H1 (cell line): ENCODE measurements around the gene PNPLA3. TPM values are rescaled to one million over a fixed set of nuclear protein-coding genes. Genes with fewer than 3 reads are reported as not detected.

Experiments used
- CTCF ChIA-PET: fragments of 300-600 bp; sonication (Branson Sonifier 250); formaldehyde crosslinking; loops from one replicate; lab custom pipeline; 2021; ENCODE audit not compliant: partially characterized antibody; lab: Charles Lee
- POLR2A ChIA-PET: fragments of 300-600 bp; sonication (Branson Sonifier 250); formaldehyde crosslinking; loops from one replicate; lab custom pipeline; 2021; ENCODE audit warnings: inconsistent platforms; ENCODE audit not compliant: partially characterized antibody; lab: Charles Lee
- DNase-seq, 2 experiments: peaks; one replicate each; pipeline versions ENCODE4 v3.0.0 to v3.0.0-alpha.2; 2010 to 2022; ENCODE audit warnings: low spot score in 2 of 2, low read depth in 1 of 2, mixed read lengths in 1 of 2
- FAIRE-seq: peaks from 2 replicates; lab custom pipeline; 2011; peaks lifted over from hg19 to GRCh38; lab: Jason Lieb, UNC
- H2AFZ ChIP-seq: 2 replicates; pipeline ENCODE4 v1.8.1; 2012; ENCODE audit warnings: low read length, inconsistent platforms
- H2AK5ac ChIP-seq: 2 replicates; pipeline ENCODE4 v1.6.1; 2013; ENCODE audit warnings: low read depth, low read length
- H2BK120ac ChIP-seq: replicated peaks from 2 replicates; pipeline ENCODE3; 2013; ENCODE audit warnings: low read depth, low read length, inconsistent platforms
- H2BK12ac ChIP-seq: 2 replicates; pipeline ENCODE4 v1.6.1; 2013; ENCODE audit warnings: low read depth, low read length
- H2BK15ac ChIP-seq: 2 replicates; pipeline ENCODE4 v1.6.1; 2013; ENCODE audit warnings: low read length
- H2BK20ac ChIP-seq: 2 replicates; pipeline ENCODE4 v1.6.1; 2013; ENCODE audit warnings: low read length
- H2BK5ac ChIP-seq: 2 replicates; pipeline ENCODE4 v1.6.1; 2013; ENCODE audit warnings: low read depth, low read length
- H3K14ac ChIP-seq: 2 replicates; pipeline ENCODE4 v1.6.1; 2013; ENCODE audit warnings: inconsistent platforms; ENCODE audit not compliant: insufficient read length
- H3K18ac ChIP-seq: 2 replicates; pipeline ENCODE4 v1.6.1; 2013; ENCODE audit warnings: low read length; ENCODE audit errors: extremely low read depth
- H3K23ac ChIP-seq: 2 replicates; pipeline ENCODE4 v1.6.1; 2013; ENCODE audit warnings: inconsistent platforms; ENCODE audit not compliant: insufficient read length
- H3K23me2 ChIP-seq: 2 replicates; pipeline ENCODE4 v1.6.1; 2013; ENCODE audit warnings: low read depth, low read length
- H3K27ac ChIP-seq: 2 replicates; pipeline ENCODE4 v1.6.1; 2011; ENCODE audit warnings: low read depth, low read length, inconsistent platforms
- H3K27me3 ChIP-seq, 4 experiments: replicated peaks in 1 of 4; 1 replicate in 1 of 4; 2 replicates in 3 of 4; pipeline versions ENCODE4 v1.6.1 to v1.8.1; 2011 to 2013; ENCODE audit warnings: low read length in 3 of 4, mild to moderate bottlenecking in 3 of 4, inconsistent platforms in 2 of 4, mixed read lengths in 2 of 4, moderate library complexity in 1 of 4; ENCODE audit not compliant: control insufficient read depth in 3 of 4, insufficient read depth in 3 of 4; ENCODE audit errors: extremely low read depth in 1 of 4
- H3K36me3 ChIP-seq, 4 experiments: 2 replicates each; pipeline versions ENCODE4 v1.6.1 to v1.8.1; 2011 to 2013; ENCODE audit warnings: mild to moderate bottlenecking in 4 of 4, low read length in 3 of 4, moderate library complexity in 2 of 4, control low read depth in 1 of 4, inconsistent platforms in 1 of 4; ENCODE audit not compliant: insufficient read depth in 4 of 4, control insufficient read depth in 2 of 4
- H3K4ac ChIP-seq: replicated peaks from 2 replicates; pipeline ENCODE3; 2013; ENCODE audit warnings: low read length, low read depth, mixed read lengths, inconsistent platforms; ENCODE audit not compliant: insufficient read length
- H3K4me1 ChIP-seq, 4 experiments: replicated peaks in 1 of 4; 1 replicate in 1 of 4; 2 replicates in 3 of 4; pipeline versions ENCODE4 v1.6.1 to v1.8.1; 2011 to 2013; ENCODE audit warnings: low read length in 3 of 4, inconsistent platforms in 2 of 4, mixed read lengths in 1 of 4; ENCODE audit not compliant: insufficient read depth in 4 of 4, control insufficient read depth in 3 of 4
- H3K4me2 ChIP-seq, 2 experiments: 2 replicates each; pipeline versions ENCODE4 v1.6.1 to v1.8.1; 2011 to 2013; ENCODE audit warnings: low read depth in 2 of 2, low read length in 2 of 2, control low read depth in 1 of 2, inconsistent platforms in 1 of 2, mild to moderate bottlenecking in 1 of 2; ENCODE audit not compliant: insufficient read depth in 1 of 2
- H3K4me3 ChIP-seq, 4 experiments: fragments of 200-600, 300-600 bp in 1 of 4; sonication (generic), shearing (Covaris generic), sonication (Bioruptor Twin) in 1 of 4; 2 replicates each; pipeline versions ENCODE4 v1.5.1 to v1.8.1; 2011 to 2016; ENCODE audit warnings: low read length in 4 of 4, low read depth in 3 of 4, control low read depth in 2 of 4, inconsistent platforms in 2 of 4, mild to moderate bottlenecking in 2 of 4, mixed read lengths in 1 of 4, moderate library complexity in 1 of 4; ENCODE audit not compliant: insufficient read depth in 2 of 4; ENCODE audit errors: extremely low read depth in 1 of 4
- H3K56ac ChIP-seq: replicated peaks from 2 replicates; pipeline ENCODE3; 2013; ENCODE audit warnings: low read depth, mild to moderate bottlenecking, mixed read lengths, low read length, inconsistent platforms; ENCODE audit not compliant: insufficient read length
- H3K79me1 ChIP-seq: 2 replicates; pipeline ENCODE4 v1.6.1; 2013; ENCODE audit warnings: low read depth, low read length, control low read depth
- H3K79me2 ChIP-seq, 2 experiments: 2 replicates each; pipeline versions ENCODE4 v1.6.1 to v1.8.1; 2012 to 2013; ENCODE audit warnings: low read length in 2 of 2, mild to moderate bottlenecking in 2 of 2, inconsistent platforms in 1 of 2; ENCODE audit not compliant: insufficient read depth in 2 of 2, control insufficient read depth in 1 of 2
- H3K9ac ChIP-seq, 4 experiments: replicated peaks in 1 of 4; 1 replicate in 1 of 4; 2 replicates in 3 of 4; pipeline versions ENCODE4 v1.6.1 to v1.8.1; 2011 to 2013; ENCODE audit warnings: low read depth in 3 of 4, low read length in 3 of 4, control low read depth in 2 of 4, mild to moderate bottlenecking in 2 of 4, moderate library complexity in 2 of 4, inconsistent platforms in 1 of 4; ENCODE audit errors: extremely low read depth in 1 of 4
- H3K9me3 ChIP-seq, 2 experiments: 2 replicates each; pipeline versions ENCODE4 v1.6.1 to v1.8.1; 2012 to 2013; ENCODE audit warnings: mild to moderate bottlenecking in 2 of 2, moderate library complexity in 2 of 2, control low read depth in 1 of 2, inconsistent platforms in 1 of 2, low read depth in 1 of 2, low read length in 1 of 2, mixed read lengths in 1 of 2; ENCODE audit not compliant: insufficient read depth in 2 of 2
- H4K20me1 ChIP-seq, 2 experiments: replicated peaks in 1 of 2; 2 replicates each; pipeline versions ENCODE3 to v1.8.1; 2011 to 2013; ENCODE audit warnings: inconsistent platforms in 2 of 2, low read length in 2 of 2, mild to moderate bottlenecking in 1 of 2; ENCODE audit not compliant: insufficient read depth in 2 of 2, control insufficient read depth in 1 of 2
- H4K5ac ChIP-seq: 2 replicates; pipeline ENCODE4 v1.6.1; 2013; ENCODE audit warnings: low read length, low read depth, mixed read lengths, inconsistent platforms; ENCODE audit not compliant: insufficient read length
- H4K8ac ChIP-seq: 2 replicates; pipeline ENCODE4 v1.8.0; 2013; ENCODE audit warnings: mild to moderate bottlenecking, moderate library complexity, low read length, inconsistent platforms; ENCODE audit not compliant: insufficient read depth; ENCODE audit errors: extremely low read depth
- H4K91ac ChIP-seq: replicated peaks from 2 replicates; pipeline ENCODE3; 2013; ENCODE audit warnings: low read length, mixed read lengths, inconsistent platforms; ENCODE audit not compliant: insufficient read length
- CEBPB ChIP-seq: IDR thresholded peaks from 2 replicates; pipeline ENCODE4 v1.6.1; 2012; ENCODE audit warnings: low read depth, low read length
- POLR2A ChIP-seq, 2 experiments: IDR thresholded peaks; 1 replicate in 1 of 2; 2 replicates in 1 of 2; pipeline ENCODE4 v1.6.1; 2011; ENCODE audit warnings: low read depth in 2 of 2, low read length in 2 of 2, mild to moderate bottlenecking in 2 of 2; ENCODE audit errors: control extremely low read depth in 1 of 2
- TBP ChIP-seq: IDR thresholded peaks from 2 replicates; pipeline ENCODE4 v1.6.1; 2011; ENCODE audit warnings: low read depth, low read length, improper control_type of control experiment
- TCF12 ChIP-seq: IDR thresholded peaks from 2 replicates; pipeline ENCODE4 v1.6.1; 2011; ENCODE audit warnings: low read depth, mild to moderate bottlenecking, low read length
- WGBS, 2 experiments: shearing (Covaris generic) in 1 of 2; methylation state at CpG; one replicate each; pipeline versions ENCODE4 v1.1.6 to v1.1.7; 2013 to 2015; ENCODE audit warnings: low lambda C conversion rate in 2 of 2, mixed read lengths in 2 of 2, inconsistent platforms in 1 of 2, low coverage in 1 of 2, missing lambda C conversion rate in 1 of 2; ENCODE audit not compliant: insufficient replicate concordance in 2 of 2, insufficient coverage in 1 of 2, insufficient read length in 1 of 2; ENCODE audit errors: extremely low coverage in 1 of 2, missing lambda C conversion rate in 1 of 2; 5-methylcytosine and 5-hydroxymethylcytosine counted together
- polyA plus RNA-seq, 7 experiments: library from polyadenylated mRNA; depleted of rRNA in 3 of 7; stranded (reverse) in 5 of 7; unstranded in 2 of 7; fragments of >200 nt in 5 of 7; fragments of 200-250 nt in 2 of 7; gene quantifications; 1 replicate in 5 of 7; 2 replicates in 1 of 7; 4 replicates in 1 of 7; pipeline versions ENCODE4 v1.2.1 to v1.2.3, GENCODE V29; 2011 to 2013; ENCODE audit warnings: missing spikeins in 2 of 7, mixed read lengths in 2 of 7
- total RNA-seq: library from RNA; stranded (reverse); fragmentation: NEBNext Ultra II Directional; extraction: Animal tissue kit (Norgen Biotek cat#: 25700); gene quantifications from 2 replicates; pipeline ENCODE4 v1.2.1, GENCODE V29; 2021

Gene PNPLA3
- total and polyA plus RNA-seq, 2 of the 8 experiments (the other 6 are each of a cell fraction or from before 2014, with no cell fraction given) = 17.5 to 23.4 TPM

DNA sequence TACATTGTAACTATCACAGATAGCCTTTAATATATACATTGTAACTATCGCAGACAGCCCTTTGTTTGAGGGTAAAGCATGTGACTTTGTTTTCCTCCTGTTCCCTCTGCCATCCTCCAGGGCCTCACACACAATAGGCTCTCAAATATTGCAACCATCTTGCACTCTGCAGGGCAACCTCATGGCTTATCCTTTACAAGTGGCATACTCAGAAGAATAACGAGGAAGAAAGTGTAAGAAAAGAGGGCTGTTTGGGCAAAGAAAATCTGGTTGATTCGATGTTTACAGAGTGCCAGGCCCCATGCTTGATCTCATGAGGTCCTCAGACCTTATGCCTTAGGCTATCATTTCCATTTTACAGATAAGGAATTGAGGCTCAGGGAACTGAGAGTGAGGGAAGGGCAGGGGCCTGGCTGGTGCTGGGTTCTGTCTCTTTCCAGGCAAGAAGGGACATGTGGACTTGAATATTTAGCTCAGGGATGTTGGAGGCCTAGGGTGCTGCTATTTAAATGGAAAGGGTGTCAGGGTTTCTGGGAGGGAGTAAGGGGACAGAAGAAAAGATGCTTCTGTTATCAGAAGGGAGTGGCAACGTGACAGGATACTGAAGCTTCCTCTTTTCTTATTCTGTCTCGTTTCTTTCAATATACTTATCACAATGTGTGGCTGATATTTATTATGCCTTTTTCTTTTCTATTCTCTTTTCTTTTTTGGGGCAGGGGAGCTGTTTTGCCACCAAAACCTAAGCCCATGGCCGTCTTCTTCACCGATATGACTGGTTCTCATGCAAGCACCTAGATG is 30.6 kb downstream of the PNPLA3 start:
- no peak overlapping the region for H2AK5ac ChIP-seq
- DNase-seq (no peak), FAIRE-seq (no peak)
- no peak overlapping the region for H3K14ac ChIP-seq
- no peak overlapping the region for H2BK20ac ChIP-seq
- TF ChIP-seq TBP = no peak
- TF ChIP-seq TCF12 = no peak
- no peak for TF ChIP-seq CEBPB
- TF ChIP-seq POLR2A (IDR thresholded peaks at IDR 0.05; ENCODE audit: control extremely low read depth in 1 of 2, low read depth in 2 of 2, low read length in 2 of 2) = no peak
- no peak overlapping the region for H3K56ac ChIP-seq
- H3K4me2 ChIP-seq = peak overlapping the region; percentile 95 to 97
- CTCF ChIA-PET = interaction anchor here (0.6 to 1.8 kb wide), 4 partner anchors 9 to 360 kb away, joined by 3 to 11 read pairs (median 3); no protein-coding TSS in a partner anchor
- H3K36me3 ChIP-seq = no peaks in the 10 kb centered on the region; a peak in 1 of 8 replicates
- no peak overlapping the region for H2BK12ac ChIP-seq
- no peak overlapping the region for H2BK5ac ChIP-seq
- no peak overlapping the region for H4K91ac ChIP-seq
- H3K9me3 ChIP-seq = no peaks in the 10 kb centered on the region
- H3K79me2 ChIP-seq = peaks cover 3 to 29% of the 10 kb centered on the region in 2 experiments; a peak in 3 of 4 replicates
- H3K9ac ChIP-seq = peak overlapping the region in 2 of 4 experiments; percentile 72 to 81; a peak in 2 of 7 replicates
- no peak overlapping the region for H3K18ac ChIP-seq
- no peak overlapping the region for H3K4ac ChIP-seq
- POLR2A ChIA-PET = interaction anchor here (0.7 to 1.4 kb wide), 2 partner anchors 8 to 12 kb away, joined by 3 to 5 read pairs; no protein-coding TSS in a partner anchor
- WGBS, 2 experiments = 54% methylated on average over 7 of the region's 7 CpGs; no CpG with 5 or more reads in 1 of the 2 experiments
- H3K23me2 ChIP-seq = peaks cover 14% of the 10 kb centered on the region; the same call in 1 of the 2 replicates
- no peak overlapping the region for H3K27ac ChIP-seq
- H4K20me1 ChIP-seq = no peaks in the 10 kb centered on the region
- H3K23ac ChIP-seq = no peak overlapping the region
- H3K4me1 ChIP-seq = peaks cover 0 to 12% (median 3%) of the 10 kb centered on the region in 4 experiments; a peak in 5 of 7 replicates
- H2BK15ac ChIP-seq = no peak overlapping the region
- H2BK120ac ChIP-seq = no peak overlapping the region
- H4K5ac ChIP-seq = no peak overlapping the region
- H3K27me3 ChIP-seq = no peaks in the 10 kb centered on the region
- no peak overlapping the region for H4K8ac ChIP-seq
- H3K79me1 ChIP-seq = peaks cover 3% of the 10 kb centered on the region; the same call in 1 of the 2 replicates
- peak overlapping the region; percentile 78 to 94 (median 87) for H3K4me3 ChIP-seq
- no peak overlapping the region for H2AFZ ChIP-seq
